Measurements from ENCODE around the gene KLHL2. TPM values are rescaled to one million over a fixed set of nuclear protein-coding genes. Genes with fewer than 3 reads are reported as not detected.
"Not testable (repeated sequence)": the region's sequence is repeated elsewhere in the genome, so short reads cannot be mapped to it uniquely, and the experiment has no call there.

KLHL2 gene
- polyA plus RNA-seq, 4 donors, result 7.8 to 13.4 (median 10.6) TPM

DNA sequence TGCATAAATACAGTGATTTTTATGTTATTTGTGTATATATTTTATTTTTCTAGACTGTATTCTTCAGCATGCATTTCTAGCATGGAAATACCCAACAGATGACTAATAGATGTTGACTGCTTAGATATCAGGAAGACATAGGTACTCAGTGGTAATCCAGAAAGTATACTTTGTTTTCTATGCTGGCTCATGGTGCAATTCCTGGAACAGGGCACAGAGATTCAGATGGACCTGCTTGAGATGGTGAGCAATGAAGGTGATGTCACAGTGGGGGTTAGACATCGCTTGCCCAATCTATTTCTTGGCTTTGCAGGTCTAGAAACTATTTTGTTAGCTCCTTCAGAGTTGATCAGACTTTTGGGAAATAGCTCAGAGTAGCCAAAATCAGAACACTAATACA, 41.5 kb downstream of the KLHL2 start:
- H3K27ac ChIP-seq (ENCODE audit: low read depth in 1 of 3, low read length in 2 of 3); H3K4me3 ChIP-seq (ENCODE audit: low read depth in 1 of 3, low read length in 3 of 3); DNase-seq; H3K4me1 ChIP-seq (ENCODE audit: control insufficient read depth in 3 of 3, insufficient read depth in 2 of 3, low read depth in 1 of 3, low read length in 2 of 3); H3K27me3 ChIP-seq (ENCODE audit: control insufficient read depth in 3 of 3, insufficient read depth in 3 of 3, low read length in 3 of 3); H3K9me3 ChIP-seq (ENCODE audit: control insufficient read depth in 2 of 2, insufficient read depth in 1 of 2, low read depth in 1 of 2, low read length in 1 of 2); FAIRE-seq; H3K36me3 ChIP-seq (ENCODE audit: control insufficient read depth in 3 of 3, insufficient read depth in 2 of 3, low read depth in 1 of 3, low read length in 3 of 3): not testable (repeated sequence)
- 87 to 100% (median 95%) methylated on average over 1 of the region's 1 CpG for WGBS, 3 donors

DNA sequence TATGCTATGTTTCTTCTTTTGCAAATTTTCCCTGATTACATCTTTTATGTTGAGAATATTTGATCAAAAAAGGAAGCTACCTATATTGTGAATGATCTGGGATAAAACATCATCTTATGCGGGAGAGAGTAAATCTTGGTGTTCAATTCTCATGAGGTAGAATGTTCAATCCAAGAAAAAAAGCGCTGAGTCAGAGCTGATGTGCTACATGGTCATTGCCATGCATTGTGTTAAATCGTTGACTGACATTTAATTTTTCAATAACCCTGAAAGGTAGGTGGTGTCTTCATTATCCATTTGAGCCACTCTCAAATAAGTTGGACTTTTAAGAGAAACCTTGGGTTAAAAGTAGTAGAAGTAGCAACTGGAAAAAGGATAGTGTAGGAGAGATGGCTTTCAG, 47.4 kb downstream of the KLHL2 start:
- WGBS, 3 donors, result 93 to 95% (median 94%) methylated on average over 3 of the region's 3 CpGs
- not testable (repeated sequence) for H3K9me3 ChIP-seq (ENCODE audit: control insufficient read depth in 2 of 2, insufficient read depth in 1 of 2, low read depth in 1 of 2, low read length in 1 of 2); H3K27me3 ChIP-seq (ENCODE audit: control insufficient read depth in 3 of 3, insufficient read depth in 3 of 3, low read length in 3 of 3); FAIRE-seq; H3K27ac ChIP-seq (ENCODE audit: low read depth in 1 of 3, low read length in 2 of 3); DNase-seq; H3K4me3 ChIP-seq (ENCODE audit: low read depth in 1 of 3, low read length in 3 of 3); H3K4me1 ChIP-seq (ENCODE audit: control insufficient read depth in 3 of 3, insufficient read depth in 2 of 3, low read depth in 1 of 3, low read length in 2 of 3); H3K36me3 ChIP-seq (ENCODE audit: control insufficient read depth in 3 of 3, insufficient read depth in 2 of 3, low read depth in 1 of 3, low read length in 3 of 3)

DNA sequence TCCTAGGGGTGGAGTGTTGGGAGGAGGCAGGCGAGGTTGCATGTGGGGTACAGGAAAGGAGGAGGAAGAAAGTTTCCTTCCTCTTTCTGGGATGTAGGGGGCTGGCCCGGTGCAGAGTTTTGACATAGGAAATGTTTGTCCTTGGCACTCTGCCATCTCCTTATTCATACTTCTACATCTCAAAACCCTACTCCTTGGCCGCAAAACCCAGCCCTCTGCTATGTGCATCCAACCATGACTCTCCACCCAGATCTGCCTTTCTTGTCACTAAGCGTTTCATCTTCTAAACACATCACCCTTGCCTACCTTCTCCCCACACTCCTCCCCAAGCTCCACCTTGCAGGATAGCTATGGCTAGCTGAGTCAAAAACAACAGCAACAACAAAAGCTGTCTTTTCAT, 48.1 kb downstream of the KLHL2 start:
- H3K36me3 ChIP-seq (ENCODE audit: control insufficient read depth in 3 of 3, insufficient read depth in 2 of 3, low read depth in 1 of 3, low read length in 3 of 3); H3K4me3 ChIP-seq (ENCODE audit: low read depth in 1 of 3, low read length in 3 of 3); H3K4me1 ChIP-seq (ENCODE audit: control insufficient read depth in 3 of 3, insufficient read depth in 2 of 3, low read depth in 1 of 3, low read length in 2 of 3); FAIRE-seq; H3K9me3 ChIP-seq (ENCODE audit: control insufficient read depth in 2 of 2, insufficient read depth in 1 of 2, low read depth in 1 of 2, low read length in 1 of 2); H3K27me3 ChIP-seq (ENCODE audit: control insufficient read depth in 3 of 3, insufficient read depth in 3 of 3, low read length in 3 of 3); H3K27ac ChIP-seq (ENCODE audit: low read depth in 1 of 3, low read length in 2 of 3): not testable (repeated sequence)
- WGBS, 3 donors, result 46 to 80% (median 54%) methylated on average over 4 of the region's 4 CpGs
- DNase-seq, result peak in 1 of 2 donors; percentile 7

DNA sequence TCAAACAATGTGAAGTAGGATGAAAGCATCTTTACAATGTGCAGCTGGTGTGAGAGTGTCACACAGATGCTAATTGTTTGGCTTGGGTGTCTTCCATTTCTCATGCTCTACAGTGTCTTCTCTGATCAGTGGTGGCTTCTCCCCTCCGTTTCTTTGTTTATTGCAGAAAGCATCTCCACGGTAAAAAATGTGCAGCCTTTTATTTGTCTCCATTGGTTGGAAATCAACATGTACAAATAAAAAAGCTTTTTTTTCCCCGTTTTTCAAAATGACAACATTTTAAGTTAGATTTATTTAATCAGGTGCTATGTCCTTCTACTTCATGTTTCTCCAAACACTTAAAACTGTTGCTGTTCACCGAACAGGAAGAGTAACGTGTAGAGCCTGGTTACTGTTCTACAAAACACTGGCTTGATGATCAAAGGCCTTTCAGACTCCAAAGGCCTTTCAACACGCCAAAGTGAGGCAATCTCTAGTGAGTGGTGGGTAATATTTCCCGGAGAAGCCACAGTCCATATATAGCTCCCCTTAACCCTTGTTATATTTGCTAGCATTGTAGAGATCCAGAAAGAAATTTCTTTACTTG, 48.8 kb downstream of the KLHL2 start:
- FAIRE-seq; H3K27me3 ChIP-seq (ENCODE audit: control insufficient read depth in 3 of 3, insufficient read depth in 3 of 3, low read length in 3 of 3); H3K4me3 ChIP-seq (ENCODE audit: low read depth in 1 of 3, low read length in 3 of 3); H3K4me1 ChIP-seq (ENCODE audit: control insufficient read depth in 3 of 3, insufficient read depth in 2 of 3, low read depth in 1 of 3, low read length in 2 of 3); H3K9me3 ChIP-seq (ENCODE audit: control insufficient read depth in 2 of 2, insufficient read depth in 1 of 2, low read depth in 1 of 2, low read length in 1 of 2); H3K36me3 ChIP-seq (ENCODE audit: control insufficient read depth in 3 of 3, insufficient read depth in 2 of 3, low read depth in 1 of 3, low read length in 3 of 3): not testable (repeated sequence)
- WGBS, 3 donors, result 34 to 51% (median 40%) methylated on average over 7 of the region's 7 CpGs
- peak overlapping the region in 1 of 3 donors; percentile 10 for H3K27ac ChIP-seq (ENCODE audit: low read depth in 1 of 3, low read length in 2 of 3)
- DNase-seq, result peak in 1 of 2 donors; percentile 29

DNA sequence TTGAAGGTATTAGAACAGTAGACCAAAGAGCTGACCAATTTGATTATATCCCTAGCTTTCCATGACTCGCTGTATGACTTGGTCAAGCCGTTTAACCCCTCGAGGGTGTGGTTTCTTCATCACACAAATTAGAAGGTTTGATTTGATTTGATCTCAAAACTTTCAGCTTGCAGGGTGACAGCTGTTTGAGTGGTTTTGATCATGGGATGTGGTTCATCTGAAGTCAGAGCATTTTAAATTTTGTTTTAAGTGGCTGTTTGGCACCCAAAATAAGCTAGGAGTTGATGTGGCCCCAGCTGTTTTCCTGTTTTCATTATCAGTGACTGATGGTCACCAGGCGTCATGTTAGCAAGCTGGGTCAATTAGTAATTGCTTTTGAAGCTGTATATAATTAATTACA, 52.4 kb downstream of the KLHL2 start:
- H3K27me3 ChIP-seq (ENCODE audit: control insufficient read depth in 3 of 3, insufficient read depth in 3 of 3, low read length in 3 of 3); H3K36me3 ChIP-seq (ENCODE audit: control insufficient read depth in 3 of 3, insufficient read depth in 2 of 3, low read depth in 1 of 3, low read length in 3 of 3); FAIRE-seq; H3K4me1 ChIP-seq (ENCODE audit: control insufficient read depth in 3 of 3, insufficient read depth in 2 of 3, low read depth in 1 of 3, low read length in 2 of 3); H3K9me3 ChIP-seq (ENCODE audit: control insufficient read depth in 2 of 2, insufficient read depth in 1 of 2, low read depth in 1 of 2, low read length in 1 of 2); H3K27ac ChIP-seq (ENCODE audit: low read depth in 1 of 3, low read length in 2 of 3); H3K4me3 ChIP-seq (ENCODE audit: low read depth in 1 of 3, low read length in 3 of 3); DNase-seq: not testable (repeated sequence)
- WGBS, 3 donors, result 59 to 79% (median 65%) methylated on average over 4 of the region's 4 CpGs

DNA sequence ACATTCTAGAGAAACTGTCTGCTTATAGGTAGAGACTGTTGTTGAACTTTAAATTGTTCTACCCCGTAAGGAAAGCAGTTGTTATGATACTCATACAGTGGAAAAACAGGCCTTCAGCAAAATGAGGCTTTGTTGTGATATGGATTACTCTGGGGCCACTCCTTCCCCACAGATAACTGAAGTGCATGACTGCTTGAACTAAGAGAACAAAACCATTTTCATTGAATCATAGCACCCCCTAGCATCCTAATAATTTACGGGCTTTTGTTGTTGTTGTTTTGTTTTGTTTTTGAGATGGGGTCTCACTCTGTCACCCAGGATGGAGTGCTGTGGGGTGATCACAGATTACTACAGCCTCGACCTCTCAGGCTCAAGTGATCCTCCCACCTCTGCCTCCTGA, 54.9 kb downstream of the KLHL2 start:
- not testable (repeated sequence) for H3K4me3 ChIP-seq (ENCODE audit: low read depth in 1 of 3, low read length in 3 of 3)
- WGBS, 3 donors, result 72 to 84% (median 79%) methylated on average over 3 of the region's 3 CpGs

DNA sequence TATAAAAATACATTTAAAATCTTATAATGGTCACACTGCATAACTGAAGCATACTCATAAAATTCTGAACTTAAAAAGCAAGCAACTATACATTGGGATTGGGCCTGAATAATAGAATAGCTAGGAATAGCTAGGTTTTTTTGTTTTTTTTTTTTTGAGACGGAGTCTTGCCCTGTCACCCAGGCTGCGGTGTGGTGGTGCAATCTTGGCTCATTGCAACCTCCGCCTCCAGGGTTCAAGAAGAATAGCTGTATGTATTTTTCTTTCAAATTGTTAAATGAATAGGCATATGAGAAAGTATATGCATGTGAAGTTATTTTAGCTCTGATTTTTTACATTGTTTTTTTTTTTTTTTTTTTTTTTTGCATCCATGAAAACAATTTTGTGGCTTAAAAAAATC, 56.1 kb downstream of the KLHL2 start:
- not testable (repeated sequence) for FAIRE-seq; H3K36me3 ChIP-seq (ENCODE audit: control insufficient read depth in 3 of 3, insufficient read depth in 2 of 3, low read depth in 1 of 3, low read length in 3 of 3); H3K4me1 ChIP-seq (ENCODE audit: control insufficient read depth in 3 of 3, insufficient read depth in 2 of 3, low read depth in 1 of 3, low read length in 2 of 3); DNase-seq; H3K4me3 ChIP-seq (ENCODE audit: low read depth in 1 of 3, low read length in 3 of 3); H3K27ac ChIP-seq (ENCODE audit: low read depth in 1 of 3, low read length in 2 of 3); H3K9me3 ChIP-seq (ENCODE audit: control insufficient read depth in 2 of 2, insufficient read depth in 1 of 2, low read depth in 1 of 2, low read length in 1 of 2); H3K27me3 ChIP-seq (ENCODE audit: control insufficient read depth in 3 of 3, insufficient read depth in 3 of 3, low read length in 3 of 3)
- WGBS, 3 donors, result 95 to 100% (median 99%) methylated on average over 3 of the region's 3 CpGs

More for the DNA sequence above, 54.9 kb downstream of the KLHL2 start:
- H3K27me3 ChIP-seq (ENCODE audit: control insufficient read depth in 3 of 3, insufficient read depth in 3 of 3, low read length in 3 of 3); H3K27ac ChIP-seq (ENCODE audit: low read depth in 1 of 3, low read length in 2 of 3); FAIRE-seq; H3K4me1 ChIP-seq (ENCODE audit: control insufficient read depth in 3 of 3, insufficient read depth in 2 of 3, low read depth in 1 of 3, low read length in 2 of 3); DNase-seq; H3K36me3 ChIP-seq (ENCODE audit: control insufficient read depth in 3 of 3, insufficient read depth in 2 of 3, low read depth in 1 of 3, low read length in 3 of 3); H3K9me3 ChIP-seq (ENCODE audit: control insufficient read depth in 2 of 2, insufficient read depth in 1 of 2, low read depth in 1 of 2, low read length in 1 of 2): not testable (repeated sequence)

DNA sequence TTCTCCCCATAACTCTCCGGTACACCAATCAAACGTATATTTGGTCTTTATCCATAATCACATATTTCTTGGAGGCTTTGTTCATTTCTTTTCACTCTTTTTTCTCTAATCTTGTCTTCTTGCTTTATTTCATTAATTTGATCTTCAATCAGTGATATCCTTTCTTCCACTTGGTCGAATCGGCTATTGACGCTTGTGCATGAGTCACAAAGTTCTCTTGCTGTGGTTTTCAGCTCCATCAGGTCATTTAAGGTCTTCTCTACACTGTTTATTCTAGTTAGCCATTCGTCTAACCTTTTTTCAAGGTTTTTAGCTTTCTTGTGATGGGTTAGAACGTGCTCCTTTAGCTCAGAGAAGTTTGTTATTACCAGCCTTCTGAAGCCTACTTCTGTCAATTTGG, 62.6 kb downstream of the KLHL2 start:
- H3K9me3 ChIP-seq (ENCODE audit: control insufficient read depth in 2 of 2, insufficient read depth in 1 of 2, low read depth in 1 of 2, low read length in 1 of 2); H3K4me3 ChIP-seq (ENCODE audit: low read depth in 1 of 3, low read length in 3 of 3); H3K27me3 ChIP-seq (ENCODE audit: control insufficient read depth in 3 of 3, insufficient read depth in 3 of 3, low read length in 3 of 3); DNase-seq; FAIRE-seq; H3K27ac ChIP-seq (ENCODE audit: low read depth in 1 of 3, low read length in 2 of 3); H3K4me1 ChIP-seq (ENCODE audit: control insufficient read depth in 3 of 3, insufficient read depth in 2 of 3, low read depth in 1 of 3, low read length in 2 of 3); H3K36me3 ChIP-seq (ENCODE audit: control insufficient read depth in 3 of 3, insufficient read depth in 2 of 3, low read depth in 1 of 3, low read length in 3 of 3): not testable (repeated sequence)
- WGBS, 3 donors, result 83 to 93% (median 91%) methylated on average over 7 of the region's 7 CpGs

DNA sequence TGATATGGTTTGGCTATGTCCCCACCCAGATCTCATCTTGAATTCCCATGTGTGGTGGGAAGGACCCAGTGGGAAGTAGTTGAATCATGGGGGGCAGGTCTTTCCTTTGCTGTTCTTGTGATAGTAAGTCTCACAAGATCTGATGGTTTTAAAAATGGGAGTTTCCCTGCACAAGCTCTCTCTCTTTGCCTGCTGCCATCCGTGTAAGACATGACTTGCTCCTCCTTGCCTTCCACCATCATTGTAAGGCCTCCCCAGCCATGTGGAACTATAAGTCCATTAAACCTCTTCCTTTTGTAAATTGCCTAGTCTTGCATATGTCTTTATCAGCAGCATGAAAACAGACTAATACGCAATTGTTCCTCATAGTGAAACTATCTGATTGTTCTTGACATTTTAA, 66.1 kb downstream of the KLHL2 start:
- not testable (repeated sequence) for FAIRE-seq
- WGBS, 3 donors, result 65 to 95% (median 73%) methylated on average over 2 of the region's 2 CpGs

More for the DNA sequence above, 66.1 kb downstream of the KLHL2 start:
- H3K27me3 ChIP-seq (ENCODE audit: control insufficient read depth in 3 of 3, insufficient read depth in 3 of 3, low read length in 3 of 3); H3K27ac ChIP-seq (ENCODE audit: low read depth in 1 of 3, low read length in 2 of 3); DNase-seq; H3K4me1 ChIP-seq (ENCODE audit: control insufficient read depth in 3 of 3, insufficient read depth in 2 of 3, low read depth in 1 of 3, low read length in 2 of 3); H3K36me3 ChIP-seq (ENCODE audit: control insufficient read depth in 3 of 3, insufficient read depth in 2 of 3, low read depth in 1 of 3, low read length in 3 of 3); H3K4me3 ChIP-seq (ENCODE audit: low read depth in 1 of 3, low read length in 3 of 3); H3K9me3 ChIP-seq (ENCODE audit: control insufficient read depth in 2 of 2, insufficient read depth in 1 of 2, low read depth in 1 of 2, low read length in 1 of 2): not testable (repeated sequence)

Measured in small intestine (tissue), 7 donors.